ENCODE results near the gene TXNDC11. TPM values are rescaled to one million over a fixed set of nuclear protein-coding genes. Genes with fewer than 3 reads are reported as not detected.

The TXNDC11 gene
- total and polyA plus RNA-seq, 4 donors, result 64.8 to 78.8 (median 72.2) TPM

- Histone ChIP-seq H3K27me3 (ENCODE audit: control insufficient read depth in 3 of 3, insufficient read depth in 3 of 3, low read length in 2 of 3) (no peaks in the 10 kb centered on the region), H3K4me1 (ENCODE audit: control insufficient read depth in 5 of 5, insufficient read depth in 5 of 5, low read length in 5 of 5) (peaks cover 15 to 55% (median 28%) of the 10 kb centered on the region in 5 donors), H3K9me3 (ENCODE audit: control insufficient read depth in 4 of 4, insufficient read depth in 3 of 4, low read length in 3 of 4) (no peaks in the 10 kb centered on the region), H3K27ac (ENCODE audit: low read depth in 1 of 2, low read length in 1 of 2) (peak overlapping the region; percentile 27 to 98), H3K36me3 (ENCODE audit: control insufficient read depth in 4 of 4, insufficient read depth in 4 of 4, low read length in 4 of 4) (peaks cover 0 to 5% (median 0%) of the 10 kb centered on the region in 4 donors), H3K4me3 (no peak overlapping the region), H3K9ac (ENCODE audit: insufficient read depth in 1 of 2, low read length in 2 of 2) (peak overlapping the region in 1 of 2 donors; percentile 65)
- no peak for TF ChIP-seq CTCF (IDR thresholded peaks at IDR 0.05; ENCODE audit: control extremely low read depth, extremely low read depth)
- DNase-seq, result peak; percentile 37 to 80 (median 74)
- peak; percentile 24 for ATAC-seq (ENCODE audit: insufficient read depth, low FRiP score)
- WGBS, 2 donors, result 2 to 10% methylated on average over 5 of the region's 5 CpGs
Measured at GRCh38 chr16:11783319-11784037, 40.8 kb upstream of the TXNDC11 start.

DNA sequence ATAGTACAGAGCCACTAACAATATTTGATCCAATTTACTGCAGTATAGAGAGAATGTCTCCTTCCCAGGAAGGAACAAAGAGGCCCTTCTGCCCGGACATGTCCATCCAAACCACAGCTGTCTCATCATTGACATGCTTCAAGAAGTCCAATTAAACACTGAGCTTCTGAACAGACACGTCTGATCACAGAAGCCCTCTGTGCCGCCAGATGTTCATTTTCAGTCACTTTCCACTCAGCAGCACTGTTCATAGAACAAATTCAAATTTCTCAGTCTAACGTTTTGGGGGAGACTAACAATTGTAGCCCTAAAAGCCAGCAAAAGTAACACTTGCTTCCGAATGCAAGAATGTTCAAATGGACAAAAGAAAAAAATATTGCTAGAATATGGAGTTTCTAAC is 39.1 kb upstream of the TXNDC11 start:
- H3K4me3 ChIP-seq, result no peak overlapping the region
- no peaks in the 10 kb centered on the region for H3K9me3 ChIP-seq (ENCODE audit: control insufficient read depth in 4 of 4, insufficient read depth in 3 of 4, low read length in 3 of 4)
- H3K27me3 ChIP-seq (ENCODE audit: control insufficient read depth in 3 of 3, insufficient read depth in 3 of 3, low read length in 2 of 3), result no peaks in the 10 kb centered on the region
- no peak overlapping the region for H3K9ac ChIP-seq (ENCODE audit: insufficient read depth in 1 of 2, low read length in 2 of 2)
- peaks cover 12 to 54% (median 28%) of the 10 kb centered on the region in 5 donors for H3K4me1 ChIP-seq (ENCODE audit: control insufficient read depth in 5 of 5, insufficient read depth in 5 of 5, low read length in 5 of 5)
- no peak for TF ChIP-seq CTCF (IDR thresholded peaks at IDR 0.05; ENCODE audit: control extremely low read depth, extremely low read depth)
- 64 to 67% methylated on average over 5 of the region's 5 CpGs for whole genome bisulfite sequencing, 2 donors
- H3K27ac ChIP-seq (ENCODE audit: low read depth in 1 of 2, low read length in 1 of 2), result peak overlapping the region in 1 of 2 donors; percentile 60
- H3K36me3 ChIP-seq (ENCODE audit: control insufficient read depth in 4 of 4, insufficient read depth in 4 of 4, low read length in 4 of 4), result peaks cover 0 to 9% (median 4%) of the 10 kb centered on the region in 4 donors
- DNase-seq, result peak in 1 of 3 donors; percentile 41
- ATAC-seq (ENCODE audit: insufficient read depth, low FRiP score), result no peak

- Histone ChIP-seq H3K27ac (ENCODE audit: low read depth in 1 of 2, low read length in 1 of 2) (no peak overlapping the region), H3K27me3 (ENCODE audit: control insufficient read depth in 3 of 3, insufficient read depth in 3 of 3, low read length in 2 of 3) (no peaks in the 10 kb centered on the region), H3K4me1 (ENCODE audit: control insufficient read depth in 5 of 5, insufficient read depth in 5 of 5, low read length in 5 of 5) (peaks cover 12 to 47% (median 28%) of the 10 kb centered on the region in 5 donors), H3K9ac (ENCODE audit: insufficient read depth in 1 of 2, low read length in 2 of 2) (peak overlapping the region in 1 of 2 donors; percentile 32), H3K4me3 (no peak overlapping the region), H3K36me3 (ENCODE audit: control insufficient read depth in 4 of 4, insufficient read depth in 4 of 4, low read length in 4 of 4) (peaks cover 0 to 15% (median 7%) of the 10 kb centered on the region in 4 donors), H3K9me3 (ENCODE audit: control insufficient read depth in 4 of 4, insufficient read depth in 3 of 4, low read length in 3 of 4) (no peaks in the 10 kb centered on the region)
- WGBS, 2 donors, result 86 to 88% methylated on average over 4 of the region's 4 CpGs
- DNase-seq (peak; percentile 56 to 94 (median 92)), ATAC-seq (ENCODE audit: insufficient read depth, low FRiP score) (no peak)
- TF ChIP-seq CTCF (IDR thresholded peaks at IDR 0.05; ENCODE audit: control extremely low read depth, extremely low read depth), result no peak
Measured at GRCh38 chr16:11780991-11781680, 38.5 kb upstream of the TXNDC11 start.
